ENCODE measurements around the gene TMEM86A. TPM values are rescaled to one million over a fixed set of nuclear protein-coding genes. Genes with fewer than 3 reads are reported as not detected.

Gene TMEM86A
- total RNA-seq, 1 experiment from 2014 or later: not detected

DNA sequence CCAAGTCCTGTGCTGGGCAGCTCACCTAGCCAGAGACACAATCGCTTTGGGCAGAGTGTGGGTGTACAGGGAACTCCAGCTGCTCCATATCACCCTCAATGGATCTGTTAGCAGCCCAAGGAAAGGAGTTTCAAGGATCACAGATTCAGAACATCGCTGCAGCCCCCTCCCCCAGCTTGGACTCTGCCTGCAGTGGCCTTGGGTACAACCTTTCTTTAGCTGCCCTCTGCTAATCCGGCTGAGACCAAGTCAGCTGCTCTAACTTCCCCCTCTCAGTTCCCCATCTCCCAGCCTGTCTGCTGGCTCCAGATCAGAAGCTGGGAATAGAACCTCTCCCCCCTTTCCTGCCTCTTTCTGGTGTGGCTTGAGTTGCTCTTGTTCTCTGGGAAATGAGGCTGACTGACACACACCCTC, 1.3 kb downstream of the TMEM86A start:
- DNase-seq (ENCODE audit: extremely low read depth, low read depth): no peak

DNA sequence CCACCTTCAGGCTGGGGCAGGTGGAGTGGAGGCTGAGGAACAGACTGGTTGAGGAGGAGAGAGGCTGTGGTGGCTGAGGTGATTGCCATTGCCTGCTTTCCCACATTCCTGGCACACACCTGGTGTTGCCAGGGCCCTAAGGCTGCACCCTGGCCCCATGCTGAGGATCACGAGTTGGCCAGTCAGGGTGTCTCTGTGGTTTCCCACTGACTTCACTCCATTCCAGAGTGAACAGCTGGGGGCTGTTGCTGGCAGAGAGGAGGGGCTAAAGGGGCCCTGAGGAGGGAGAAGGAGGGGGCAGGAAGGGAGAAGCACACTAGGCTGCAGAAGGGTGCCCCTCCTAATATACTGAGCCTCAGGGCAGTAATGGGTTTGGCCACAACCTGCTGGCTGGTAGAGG, 1.8 kb downstream of the TMEM86A start:
- no peak for DNase-seq (ENCODE audit: extremely low read depth, low read depth)

DNA sequence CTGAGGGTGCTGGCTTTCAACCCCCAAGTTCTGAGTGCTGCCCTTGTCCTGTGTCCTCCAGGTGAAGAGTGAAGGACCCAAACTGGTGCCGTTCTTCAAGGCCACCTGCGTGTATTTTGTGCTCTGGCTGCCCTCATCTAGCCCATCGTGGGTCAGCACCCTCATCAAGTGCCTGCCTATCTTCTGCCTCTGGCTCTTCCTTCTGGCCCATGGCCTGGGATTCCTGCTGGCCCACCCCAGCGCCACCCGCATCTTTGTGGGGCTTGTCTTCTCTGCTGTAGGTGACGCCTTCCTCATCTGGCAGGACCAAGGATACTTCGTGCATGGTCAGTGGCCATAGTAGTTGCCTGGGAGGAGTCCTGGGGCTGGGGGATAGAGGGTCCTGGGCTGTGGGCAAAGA, 2.3 kb downstream of the TMEM86A start:
- no peak for DNase-seq (ENCODE audit: extremely low read depth, low read depth)

DNA sequence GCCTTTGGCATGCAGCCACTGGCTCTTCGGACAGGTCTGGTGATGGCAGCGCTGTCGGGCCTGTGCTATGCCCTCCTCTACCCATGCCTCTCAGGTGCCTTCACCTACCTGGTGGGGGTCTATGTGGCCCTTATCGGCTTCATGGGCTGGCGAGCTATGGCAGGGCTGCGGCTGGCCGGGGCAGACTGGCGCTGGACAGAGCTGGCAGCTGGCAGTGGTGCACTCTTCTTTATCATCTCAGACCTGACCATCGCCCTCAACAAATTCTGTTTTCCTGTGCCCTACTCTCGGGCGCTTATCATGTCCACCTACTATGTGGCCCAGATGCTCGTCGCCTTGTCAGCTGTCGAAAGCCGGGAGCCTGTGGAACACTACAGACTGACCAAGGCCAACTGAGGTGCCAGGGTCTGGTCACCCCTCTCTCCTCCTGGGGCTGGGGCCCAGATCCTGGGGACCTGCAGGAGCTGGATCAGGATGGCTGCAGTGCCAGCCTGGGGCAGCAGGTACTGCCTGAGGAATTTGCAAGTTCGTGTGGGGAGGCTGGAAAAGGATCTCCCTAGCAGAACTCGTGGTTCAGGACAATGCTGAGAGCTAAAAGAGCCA, 3.1 kb downstream of the TMEM86A start:
- no peak for DNase-seq (ENCODE audit: extremely low read depth, low read depth)

DNA sequence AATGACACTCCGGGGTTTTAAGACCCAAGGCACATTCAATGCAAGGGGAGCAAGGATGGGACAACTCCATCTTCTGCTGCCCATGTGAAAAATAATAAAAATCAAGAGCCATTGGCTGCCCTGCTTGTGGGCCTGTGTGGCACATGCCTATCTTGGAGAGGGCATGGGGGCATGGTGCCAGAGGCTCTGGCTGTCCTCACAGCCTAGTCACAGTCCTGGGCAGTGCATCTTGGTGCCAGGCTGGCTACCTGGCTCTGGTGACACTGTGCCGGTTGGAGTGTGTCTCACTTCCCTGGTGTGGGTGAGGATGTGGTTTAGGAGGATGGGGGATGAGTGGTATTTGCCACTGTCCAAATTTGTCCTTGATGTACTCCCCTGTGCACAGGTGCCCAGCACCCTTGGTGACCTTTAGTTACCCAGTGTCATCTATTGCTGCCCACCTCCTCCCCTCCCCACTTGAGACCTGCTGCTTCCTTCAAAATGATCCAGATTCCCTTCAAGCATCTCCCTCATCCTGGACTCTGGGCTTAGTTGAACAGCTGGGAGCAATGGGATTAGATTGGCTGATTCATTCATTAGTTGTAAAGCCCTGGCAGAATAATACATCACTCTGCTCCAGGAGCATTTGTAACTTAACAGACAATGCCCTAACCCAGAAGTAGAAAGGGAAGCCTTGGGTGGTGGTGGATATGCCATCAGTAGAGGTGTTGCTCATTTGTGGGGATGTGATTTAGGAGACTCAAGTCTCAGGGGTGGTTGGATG, 4.6 kb downstream of the TMEM86A start:
- no peak for DNase-seq (ENCODE audit: extremely low read depth, low read depth)

DNA sequence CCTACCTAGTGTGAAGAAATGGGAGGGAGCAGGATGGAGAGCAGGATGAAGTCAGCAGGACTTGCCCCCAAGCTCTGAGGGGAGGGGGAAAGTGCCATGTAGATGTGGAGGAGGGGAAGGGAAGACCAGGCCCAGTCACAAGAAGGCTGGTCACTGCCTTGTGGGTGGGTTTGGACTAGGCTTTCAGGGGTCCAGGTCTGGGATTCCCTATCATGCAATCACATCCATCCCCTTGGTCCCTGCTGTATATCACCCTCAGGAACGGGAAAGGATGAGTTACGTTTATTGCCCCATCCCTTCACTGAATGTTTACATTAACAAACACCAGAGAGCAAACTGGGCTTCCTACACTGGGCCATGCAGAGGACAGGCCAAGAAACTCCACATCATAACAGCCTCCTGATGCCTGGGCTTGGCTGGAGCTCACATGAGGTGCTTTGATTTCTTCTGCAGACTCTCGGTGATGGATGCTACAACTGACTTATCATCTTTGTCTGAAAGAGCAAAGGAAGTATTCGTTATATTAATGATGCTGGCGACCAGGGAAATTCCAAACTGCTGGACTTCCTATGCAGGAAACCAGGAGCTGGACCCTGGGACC, 5.6 kb downstream of the TMEM86A start:
- DNase-seq (ENCODE audit: extremely low read depth, low read depth): no peak

DNA sequence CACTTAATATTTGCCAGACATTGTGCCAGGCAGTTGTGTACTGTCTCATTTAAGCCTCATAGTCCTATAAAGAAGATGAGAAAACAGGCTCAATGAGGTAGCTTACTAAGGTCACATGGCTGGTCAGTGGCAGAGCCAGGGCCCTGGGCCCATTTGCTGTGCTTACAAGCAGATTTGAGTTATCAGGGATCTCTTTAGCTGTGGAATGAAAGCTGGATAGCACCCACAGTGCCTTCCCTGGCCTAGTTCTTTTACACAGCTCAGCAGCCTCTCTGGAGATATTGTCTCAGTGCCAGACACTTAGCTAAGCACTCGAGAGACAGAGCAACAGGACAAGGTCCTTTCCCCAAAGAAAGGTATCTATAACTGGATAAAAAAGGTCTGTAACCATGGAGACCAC, 6.1 kb downstream of the TMEM86A start:
- no peak for DNase-seq (ENCODE audit: extremely low read depth, low read depth)

DNA sequence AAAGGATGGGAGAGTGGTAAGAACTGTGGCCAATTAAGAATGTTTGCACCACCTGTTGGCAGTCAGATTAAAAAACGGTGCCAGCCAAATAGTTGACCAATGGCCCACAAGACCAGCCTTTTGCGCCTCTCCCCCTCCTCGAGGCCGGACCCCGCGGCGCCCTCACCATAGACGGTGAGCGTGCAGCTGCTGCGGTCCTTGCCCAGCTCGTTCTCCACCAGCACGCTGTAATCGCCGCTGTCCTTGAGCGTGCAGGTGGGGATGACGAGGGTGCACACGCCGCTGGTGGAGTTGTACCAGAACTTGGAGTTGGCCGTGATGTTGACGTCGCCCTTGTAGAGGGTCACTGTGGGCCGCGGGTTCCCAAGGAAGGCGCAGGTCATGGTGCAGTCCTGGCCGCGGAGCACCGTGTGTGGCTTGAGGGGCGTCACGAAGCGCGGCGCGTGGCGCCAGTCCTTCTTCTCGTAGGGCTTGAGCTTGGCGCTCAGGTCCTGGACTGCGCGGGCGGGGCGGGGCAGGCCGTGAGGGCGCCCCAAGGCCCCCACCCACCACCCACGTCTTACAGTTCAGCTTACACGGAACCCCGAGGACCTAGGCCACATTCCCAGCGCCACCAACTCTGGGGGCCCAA, 7.2 kb downstream of the TMEM86A start:
- no peak for DNase-seq (ENCODE audit: extremely low read depth, low read depth)

DNA sequence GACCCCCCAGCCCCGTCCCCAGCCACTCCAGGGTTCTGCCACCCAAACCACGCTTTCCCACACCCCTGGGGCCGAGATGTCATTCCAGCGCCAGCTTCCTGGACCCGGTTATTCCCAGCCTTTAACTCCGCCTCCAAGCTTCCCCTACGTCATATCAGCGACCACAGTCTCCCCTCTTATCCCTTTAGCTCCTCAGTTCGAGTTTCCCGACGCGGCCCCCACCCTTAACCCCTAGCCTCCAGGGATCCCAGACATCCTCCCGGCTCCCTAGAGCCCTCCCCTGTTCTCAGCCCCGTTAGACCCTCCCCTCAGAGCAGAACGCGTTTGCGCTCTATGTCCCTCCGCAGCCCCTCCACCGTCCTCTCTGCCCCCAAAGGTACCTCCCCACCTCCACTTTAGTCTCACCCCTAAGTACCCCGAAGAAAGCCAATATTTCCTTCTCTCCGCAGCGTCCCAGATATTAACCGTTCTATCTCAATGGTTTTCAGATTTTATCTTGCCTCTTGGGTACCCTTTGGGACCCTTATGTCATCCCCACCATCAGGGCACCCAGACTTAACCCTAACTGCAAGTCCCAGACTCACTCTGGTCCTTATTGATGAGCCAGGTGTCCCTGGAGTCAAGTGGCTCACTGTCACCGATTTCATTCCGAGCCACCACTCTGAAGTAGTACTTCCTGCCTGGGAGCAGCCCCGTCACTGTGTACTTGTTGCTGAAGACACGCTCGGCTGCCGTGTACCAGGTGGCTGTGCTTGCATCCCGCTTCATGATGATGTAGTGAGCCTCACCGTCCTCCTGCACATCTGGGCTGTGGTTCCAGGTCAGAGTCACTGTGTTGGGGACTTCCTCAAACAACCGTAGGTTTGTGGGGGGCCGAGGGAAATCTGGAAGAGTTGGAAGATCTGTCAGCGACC, 8.0 kb downstream of the TMEM86A start:
- no peak for DNase-seq (ENCODE audit: extremely low read depth, low read depth)

DNA sequence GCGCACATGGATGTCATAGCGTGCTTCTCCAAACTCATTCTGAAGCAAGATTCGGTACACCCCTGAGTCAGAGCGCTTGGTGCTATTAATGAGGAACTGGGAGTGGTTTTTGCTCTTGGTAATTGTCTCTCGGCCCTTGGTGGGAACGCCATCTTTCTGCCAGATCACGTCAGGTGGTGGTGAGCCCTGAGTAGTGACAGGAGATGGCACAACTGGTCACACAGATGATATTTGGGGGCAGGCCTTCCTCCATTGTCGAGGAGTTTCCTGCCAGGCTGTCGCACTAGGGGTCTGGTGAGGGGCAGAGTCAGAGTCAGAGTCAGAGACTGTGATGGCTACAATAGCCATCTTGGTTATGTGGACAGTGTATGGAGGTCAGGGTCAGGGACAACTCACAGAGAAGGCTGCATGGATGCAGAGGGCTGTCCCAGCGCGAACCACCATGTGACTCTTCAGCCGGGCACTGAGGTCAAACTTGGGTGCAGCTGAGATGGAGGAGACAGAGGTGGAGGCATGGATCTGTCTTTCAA, 9.3 kb downstream of the TMEM86A start:
- no peak for DNase-seq (ENCODE audit: extremely low read depth, low read depth)

DNA sequence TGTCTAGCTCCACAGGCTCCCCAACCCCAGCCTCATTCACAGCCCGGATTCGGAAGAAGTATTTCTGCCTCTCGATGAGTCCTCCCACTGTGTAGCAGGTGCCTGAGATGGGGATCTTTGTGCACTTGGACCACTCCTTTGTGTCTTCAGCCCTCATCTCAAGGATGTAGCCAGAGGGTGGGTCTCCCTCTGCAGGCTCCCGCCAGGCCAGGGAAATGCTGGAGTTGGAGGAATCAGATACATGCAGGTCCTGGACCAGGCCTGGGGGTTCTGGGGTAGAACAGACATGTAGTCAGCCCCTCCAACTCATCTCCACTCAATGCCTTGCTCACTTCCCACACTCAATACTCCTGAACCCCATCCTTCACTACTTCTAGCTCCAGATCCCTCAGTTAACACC, 10.8 kb downstream of the TMEM86A start:
- DNase-seq (ENCODE audit: extremely low read depth, low read depth): no peak

DNA sequence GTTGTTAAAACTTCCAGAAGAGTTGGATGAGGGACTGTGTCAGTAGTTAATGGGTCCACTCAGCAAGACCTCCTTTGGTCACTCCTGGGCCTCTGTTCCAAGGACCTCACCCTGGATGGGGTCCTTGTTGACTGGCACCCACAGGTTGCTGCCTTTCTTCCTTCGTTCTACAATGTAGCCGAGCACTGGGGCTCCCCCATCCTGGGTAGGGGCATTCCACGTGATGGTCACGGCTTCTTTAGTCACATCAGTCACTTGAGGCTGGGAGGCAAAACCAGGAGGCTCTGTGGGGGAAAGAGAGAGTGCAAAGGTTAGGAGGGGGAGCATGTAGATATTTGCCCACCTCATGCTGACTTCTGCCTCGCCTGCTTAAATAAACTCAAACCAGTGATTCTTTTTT, 12.0 kb downstream of the TMEM86A start:
- no peak for DNase-seq (ENCODE audit: extremely low read depth, low read depth)

DNA sequence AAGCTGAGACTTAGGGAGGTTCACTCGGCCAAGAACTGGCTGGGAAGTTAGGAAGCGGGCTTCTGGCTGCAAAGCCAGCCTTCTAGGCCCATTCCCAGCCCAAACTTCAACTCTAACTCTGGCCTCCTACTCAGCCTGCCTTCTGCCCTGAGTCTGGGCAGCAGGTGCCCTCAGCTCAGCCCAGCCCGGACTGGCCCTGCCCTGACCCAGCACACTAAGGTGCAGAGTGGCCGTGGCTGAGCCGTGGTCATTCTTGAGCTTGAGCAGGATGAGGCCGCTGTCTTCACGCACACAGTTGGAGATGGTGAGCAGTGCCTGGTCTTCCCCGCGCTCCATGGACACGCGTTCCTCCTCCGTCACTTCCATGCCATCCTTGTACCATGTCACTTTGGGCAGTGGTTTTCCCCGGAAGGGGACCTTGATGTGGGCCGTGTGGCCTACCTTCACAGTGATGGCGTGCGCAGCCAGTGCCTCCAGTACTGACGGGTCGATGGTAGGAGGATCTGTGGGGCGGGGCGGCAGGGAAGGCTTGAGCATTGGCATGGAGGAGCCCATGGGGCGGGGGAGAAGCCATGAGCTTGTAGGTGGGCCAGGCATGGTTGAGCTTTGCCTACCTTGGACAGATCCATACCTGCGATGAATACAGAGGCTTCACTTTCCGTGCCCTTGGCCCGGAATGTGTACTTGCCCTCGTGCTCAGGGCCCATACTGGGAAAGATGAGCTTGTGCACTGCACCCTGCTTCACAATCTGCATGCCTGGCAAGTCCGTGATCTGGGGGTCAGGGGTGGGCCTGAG, 15.3 kb downstream of the TMEM86A start:
- DNase-seq (ENCODE audit: extremely low read depth, low read depth): no peak

DNA sequence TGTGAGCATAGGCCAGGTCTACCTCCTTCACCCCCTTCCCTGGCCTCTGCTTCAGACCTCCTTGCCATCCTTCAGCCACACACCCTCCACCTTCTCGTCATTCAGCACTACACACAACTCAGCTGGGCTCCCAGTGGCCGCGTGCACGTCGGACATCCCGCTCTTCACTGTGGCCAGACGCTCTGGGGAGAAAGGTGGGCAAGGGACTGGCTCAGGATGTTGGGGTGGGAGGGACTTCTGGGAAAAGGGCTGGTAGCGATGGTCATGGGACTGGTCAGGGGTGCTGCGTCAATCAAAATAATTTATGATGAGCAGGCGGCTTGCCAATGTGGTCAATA, 15.8 kb downstream of the TMEM86A start:
- no peak for DNase-seq (ENCODE audit: extremely low read depth, low read depth)

DNA sequence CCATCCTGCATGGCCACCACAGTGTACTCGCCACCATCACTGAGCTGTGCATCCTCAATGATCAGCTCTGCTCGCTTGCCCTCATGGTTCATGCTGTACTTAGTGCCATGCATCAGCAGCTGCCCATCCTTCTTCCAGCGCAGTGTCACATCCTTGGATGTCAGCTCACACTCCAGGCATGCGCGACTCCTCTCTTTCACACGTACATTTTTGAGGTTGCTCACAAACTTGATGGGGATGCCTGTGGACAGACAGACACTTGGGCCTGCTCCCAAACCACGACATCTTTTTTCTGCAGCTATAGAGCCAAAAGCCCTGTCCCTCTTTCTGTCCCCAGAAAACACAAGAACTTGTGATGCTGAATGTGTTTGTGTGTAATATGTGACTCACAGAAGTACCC, 16.9 kb downstream of the TMEM86A start:
- no peak for DNase-seq (ENCODE audit: extremely low read depth, low read depth)

DNA sequence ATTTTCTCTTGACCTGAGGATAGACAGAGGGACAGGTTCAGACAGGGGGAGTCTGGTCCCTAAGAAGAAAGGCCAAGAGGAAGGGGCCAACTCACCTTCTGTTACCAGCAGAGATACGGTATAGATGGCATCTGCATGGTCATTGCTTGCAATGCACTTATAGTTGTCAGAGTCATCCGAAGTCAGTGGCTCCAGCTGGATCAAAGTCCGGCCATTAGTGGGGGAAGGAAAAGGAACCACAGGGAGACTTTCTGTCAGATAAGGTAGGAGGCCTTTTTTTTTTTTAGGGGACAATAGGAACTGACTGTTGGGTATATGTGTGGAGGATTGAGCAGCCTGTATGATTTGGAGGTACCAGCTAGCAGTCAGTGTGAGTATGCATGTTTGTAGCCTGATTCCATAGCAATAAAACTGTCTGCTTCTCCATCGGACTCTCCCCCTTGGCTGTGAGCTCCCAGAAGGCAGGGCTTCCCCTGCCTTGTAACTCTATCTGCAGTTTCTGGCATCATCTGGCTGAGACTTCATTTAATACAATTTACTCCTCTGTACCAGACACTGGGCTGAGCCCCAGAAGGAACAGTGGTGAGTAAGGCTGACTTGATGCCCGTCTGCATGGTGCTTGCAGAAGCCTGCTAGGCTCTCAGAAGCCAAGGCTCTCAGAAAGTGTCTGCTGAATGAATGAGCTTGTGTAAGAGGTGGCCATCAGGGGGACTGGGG, 21.7 kb downstream of the TMEM86A start:
- DNase-seq (ENCODE audit: extremely low read depth, low read depth): no peak

DNA sequence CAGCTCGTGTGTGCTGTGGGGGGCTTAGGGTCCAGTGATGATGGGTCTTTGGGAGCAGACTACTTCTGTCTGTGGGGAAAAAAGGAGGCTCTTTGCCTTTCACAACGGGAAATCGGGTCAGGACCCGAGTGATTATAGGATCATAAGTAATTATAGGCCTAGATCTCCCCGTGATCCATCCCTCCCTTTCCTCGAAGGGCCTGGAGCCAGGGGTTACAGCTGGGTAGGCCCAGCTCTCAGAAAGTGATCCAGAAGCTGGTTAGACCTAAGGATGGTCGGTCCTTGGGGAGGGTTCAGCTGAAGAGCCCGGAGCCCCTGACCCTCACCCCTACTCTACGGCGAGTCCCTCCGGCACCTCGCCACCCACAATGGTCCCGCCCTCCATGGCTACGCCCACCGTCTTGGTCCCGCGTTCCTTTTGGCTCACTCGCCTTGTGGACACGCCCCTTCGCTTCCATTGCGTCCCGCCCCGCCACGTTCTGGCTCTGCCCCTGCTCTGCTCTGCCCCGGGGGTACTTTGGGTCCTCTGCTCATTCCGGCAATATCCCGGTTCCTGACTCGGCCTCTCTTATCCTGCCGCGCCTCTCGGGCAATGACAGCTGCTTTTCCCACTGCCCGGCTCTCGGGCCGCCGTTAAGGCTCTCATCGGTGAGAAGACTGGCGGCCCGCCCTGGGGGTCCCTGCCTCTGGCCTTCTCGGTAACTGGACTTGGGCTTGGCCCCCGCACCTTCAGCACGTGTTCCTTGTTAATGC, 22.4 kb downstream of the TMEM86A start:
- DNase-seq (ENCODE audit: extremely low read depth, low read depth): peak; percentile 39

DNA sequence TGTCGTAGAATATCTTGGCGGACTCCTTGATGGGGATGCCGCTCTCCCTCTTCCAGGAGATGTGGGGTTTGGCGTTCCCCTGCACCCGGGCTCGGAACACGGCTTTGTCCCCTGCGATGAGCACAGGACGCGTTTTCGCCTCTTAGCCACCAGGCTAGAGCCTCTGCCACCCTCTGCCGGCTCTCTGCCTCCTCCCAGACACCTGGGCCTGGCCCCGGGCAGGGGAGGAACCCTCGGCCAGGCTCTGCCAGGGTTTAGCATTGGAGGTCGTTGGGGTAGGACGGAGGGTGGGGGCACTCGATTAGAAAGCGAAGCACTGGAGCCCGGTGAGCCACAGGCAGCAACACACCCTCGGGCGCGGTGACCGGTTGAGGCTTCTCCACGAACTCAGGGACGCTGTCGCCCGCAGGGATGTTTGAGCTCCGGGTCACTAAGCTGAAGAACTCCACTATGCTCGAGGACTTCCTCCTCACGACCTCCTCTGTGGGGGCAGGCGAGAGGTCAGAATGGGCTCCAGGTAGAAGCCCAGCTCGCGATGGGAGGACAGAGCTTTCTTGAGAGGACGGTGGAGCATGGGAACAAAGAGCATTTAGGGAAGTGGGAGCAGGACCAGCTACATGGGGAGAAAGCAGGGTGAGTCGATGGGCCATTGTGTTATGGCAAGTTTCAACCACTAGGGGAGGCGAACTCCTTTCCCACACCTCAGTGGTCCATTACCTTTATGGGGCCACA, 23.1 kb downstream of the TMEM86A start:
- DNase-seq (ENCODE audit: extremely low read depth, low read depth): no peak
